Activated CD4-positive, alpha-beta T cell treated with anti-CD3 and anti-CD28 coated beads, Interleukin-2, amount 50 U/mL, for 16 hours (primary cell): ENCODE results near the gene MRM3.
"Not testable (repeated sequence)": the region's sequence is repeated elsewhere in the genome, so short reads cannot be mapped to it uniquely, and the experiment has no call there.

ENCODE experiments used
- DNase-seq: peaks from one replicate; pipeline ENCODE4 v3.0.0-alpha.2; 2020

Gene MRM3

DNA sequence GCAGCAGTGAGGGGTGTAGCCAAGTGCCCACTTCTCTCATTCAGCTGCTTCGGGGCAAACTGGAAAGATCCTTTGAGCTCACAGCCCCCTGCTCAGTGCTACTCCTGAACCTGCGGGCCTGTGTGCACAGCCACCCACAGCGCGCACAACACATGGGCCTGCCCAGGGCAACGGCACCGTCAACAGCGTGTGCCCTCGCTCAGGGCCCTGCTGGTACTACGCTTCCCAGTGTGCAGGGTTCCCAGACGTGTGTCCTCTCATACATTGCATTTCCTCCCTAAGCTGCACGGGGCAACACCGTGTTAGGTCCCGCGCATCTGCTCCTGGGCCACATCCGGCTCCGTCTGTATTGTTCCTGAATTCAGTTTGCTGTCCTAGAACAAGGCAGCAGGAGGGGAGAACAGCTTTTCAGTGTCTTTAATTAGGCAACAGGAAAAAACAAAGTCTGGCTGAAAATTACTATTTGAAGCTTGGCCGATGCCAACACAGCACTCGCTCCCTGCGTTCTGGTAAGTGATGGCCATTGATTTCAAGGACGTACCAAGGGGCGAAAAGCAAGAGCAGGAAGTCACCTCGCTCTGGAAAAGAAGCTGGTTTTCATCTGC lies 15.2 kb downstream of the MRM3 start:
- no peak for DNase-seq

DNA sequence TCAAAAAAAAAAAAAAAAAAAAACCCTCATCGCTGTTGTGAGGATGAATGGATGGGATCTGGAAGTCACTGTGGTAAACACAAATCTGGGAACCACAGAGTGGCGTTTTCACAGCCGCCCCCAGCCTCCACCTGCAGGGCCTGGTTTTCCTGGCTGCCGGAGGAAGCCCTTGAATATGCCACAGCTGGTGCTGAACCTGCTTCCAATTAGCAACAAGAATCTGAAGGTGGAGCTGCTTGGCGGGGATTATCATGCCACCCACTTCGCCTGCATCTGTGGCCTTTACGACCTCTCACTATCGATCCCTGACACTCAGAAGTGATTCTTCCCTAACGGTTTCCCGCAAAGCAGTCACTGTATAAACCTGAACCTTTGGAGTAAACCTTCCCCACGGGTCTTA lies 16.1 kb downstream of the MRM3 start:
- no peak for DNase-seq

DNA sequence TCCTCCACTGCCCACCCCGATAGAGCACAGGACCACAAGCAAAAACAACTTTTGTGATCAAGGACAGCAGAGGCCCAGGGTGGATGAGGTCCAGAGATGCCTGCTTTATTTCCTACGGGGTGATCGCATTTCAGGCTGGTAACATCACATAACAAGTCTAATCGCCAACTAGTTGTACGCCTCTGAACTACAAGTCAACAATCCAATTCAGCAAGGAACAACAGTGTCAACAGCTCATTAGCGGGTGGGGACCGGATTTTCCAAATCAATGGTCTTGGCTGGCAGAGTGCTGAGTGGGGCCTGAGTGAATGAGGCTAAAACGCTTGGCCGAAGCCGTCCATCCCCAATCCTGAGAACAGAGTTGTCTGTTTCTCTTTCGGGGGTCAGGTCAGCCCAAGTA lies 17.1 kb downstream of the MRM3 start:
- no peak for DNase-seq

DNA sequence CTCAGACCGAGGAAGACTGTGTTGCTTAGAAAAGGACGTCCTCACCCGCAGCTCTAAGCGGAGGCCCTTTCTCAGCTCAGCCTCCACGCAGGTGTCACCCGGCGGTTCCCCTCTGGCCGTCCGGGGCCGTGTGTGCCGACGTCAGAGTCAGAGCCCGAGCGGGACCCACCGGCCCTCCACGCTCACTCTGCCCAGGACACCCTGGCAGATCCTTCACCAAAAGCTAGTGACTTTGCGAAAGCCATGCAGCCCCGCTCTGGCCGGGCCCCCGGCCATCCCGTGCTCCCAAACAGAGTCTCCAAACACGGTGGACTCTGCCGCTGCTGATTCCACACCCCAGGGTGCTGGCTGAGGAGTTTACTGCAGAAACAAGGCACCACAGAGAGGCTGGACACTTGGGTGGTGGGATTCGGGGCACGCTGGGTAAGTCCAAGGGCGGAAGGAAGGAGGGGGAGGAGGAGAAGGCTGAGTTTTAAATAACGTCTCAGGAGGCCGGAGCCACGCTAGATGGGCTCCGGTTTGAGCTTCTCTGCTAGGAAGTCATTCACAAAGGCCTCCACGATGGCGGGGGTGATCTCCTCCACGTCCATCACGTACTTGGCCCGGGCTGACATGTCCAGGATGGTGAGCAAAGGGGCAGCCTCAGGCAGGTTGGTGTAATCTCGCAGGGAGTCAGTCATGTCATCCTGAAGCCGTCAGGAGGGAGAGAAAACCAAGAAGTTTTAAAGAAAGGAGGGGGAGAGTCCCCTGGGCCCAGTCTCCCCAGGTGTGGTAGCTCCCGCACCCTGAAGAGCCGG lies 18.5 kb downstream of the MRM3 start:
- DNase-seq, result no peak

DNA sequence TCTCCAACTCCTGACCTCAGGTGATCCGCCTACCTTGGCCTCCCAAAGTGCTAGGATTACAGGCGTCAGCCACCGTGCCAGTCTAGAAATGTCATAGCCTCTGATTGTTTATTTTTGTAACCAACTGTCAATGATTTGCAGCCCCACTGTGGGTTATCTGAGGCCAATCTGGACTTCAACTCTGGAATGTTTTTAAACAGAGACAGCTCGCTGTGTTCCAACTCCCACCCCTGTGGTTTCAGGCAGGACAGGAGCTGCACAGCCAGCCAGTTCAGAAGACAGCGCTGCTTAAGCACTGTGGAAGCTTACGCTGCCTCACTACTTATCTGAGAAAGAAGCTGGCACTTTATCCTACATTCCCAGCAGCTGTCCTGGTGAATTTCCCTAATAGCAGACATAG lies 19.5 kb downstream of the MRM3 start:
- no peak for DNase-seq

DNA sequence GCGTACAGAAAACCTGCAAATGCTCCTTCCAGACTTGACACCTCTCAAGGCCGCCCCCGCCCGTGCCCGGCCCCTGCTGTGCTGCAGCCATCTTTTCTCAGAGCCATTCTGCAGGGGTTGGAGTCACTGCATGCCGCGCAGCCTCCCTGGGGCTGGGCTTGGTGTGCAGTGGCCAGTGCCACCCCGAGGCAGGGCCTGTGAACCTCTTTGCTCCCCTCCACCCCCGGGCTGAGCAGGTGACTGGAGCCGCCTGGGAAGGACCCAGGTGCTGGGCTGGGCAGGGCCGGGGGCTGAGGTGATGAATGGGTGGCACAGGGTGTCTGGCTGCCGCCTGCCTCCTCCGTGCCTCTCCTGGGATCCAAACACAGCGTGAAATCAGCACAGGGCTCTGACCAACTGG lies 20.3 kb downstream of the MRM3 start:
- no peak for DNase-seq

DNA sequence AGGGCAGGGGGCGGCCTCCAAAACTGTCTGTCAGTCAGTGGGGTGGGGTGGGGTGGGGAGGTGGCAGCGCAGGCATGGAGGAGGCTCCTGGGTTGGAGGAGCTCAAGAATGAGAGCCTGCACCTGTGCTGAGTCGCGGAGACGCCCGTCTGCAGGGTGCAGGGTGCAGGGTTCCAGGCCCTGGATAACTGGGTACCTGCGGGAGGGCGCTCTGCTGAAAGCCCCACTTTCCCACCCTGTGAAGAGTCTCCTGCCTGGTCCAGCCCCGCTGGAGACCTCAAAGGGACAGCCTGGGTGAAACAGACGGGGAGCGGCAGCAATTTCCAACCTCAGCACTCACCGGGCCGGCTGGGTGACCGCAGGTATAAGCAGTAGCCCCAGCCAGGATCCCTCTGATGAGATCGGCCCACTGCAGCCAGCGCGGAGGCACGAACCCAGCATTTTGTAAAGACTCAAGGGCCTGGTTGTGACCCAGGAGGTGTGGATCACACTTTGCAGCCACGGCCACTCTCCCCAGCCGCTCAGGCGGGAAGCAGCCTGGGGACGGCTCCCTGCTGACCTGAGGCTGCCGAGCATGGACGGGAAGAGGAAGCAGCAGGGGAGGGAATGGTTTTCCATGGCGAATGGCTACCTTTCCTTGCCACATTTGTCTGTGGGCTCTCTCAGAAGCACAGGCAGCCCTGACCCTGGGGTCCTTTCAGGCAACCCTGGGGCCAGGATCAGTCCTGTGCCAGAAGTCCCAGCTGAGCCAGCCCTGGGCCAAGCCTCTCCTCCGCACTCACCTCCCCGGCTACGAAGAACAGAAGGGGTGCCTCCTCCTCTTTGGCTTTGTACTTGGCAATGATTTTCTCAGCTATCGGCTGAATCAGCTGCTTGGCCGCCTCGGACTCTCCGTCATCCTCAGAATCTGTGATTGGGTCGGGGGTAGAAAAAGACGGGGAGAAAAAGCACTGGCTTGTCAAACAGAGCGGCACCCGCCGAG lies 21.0 kb downstream of the MRM3 start:
- no peak for DNase-seq

DNA sequence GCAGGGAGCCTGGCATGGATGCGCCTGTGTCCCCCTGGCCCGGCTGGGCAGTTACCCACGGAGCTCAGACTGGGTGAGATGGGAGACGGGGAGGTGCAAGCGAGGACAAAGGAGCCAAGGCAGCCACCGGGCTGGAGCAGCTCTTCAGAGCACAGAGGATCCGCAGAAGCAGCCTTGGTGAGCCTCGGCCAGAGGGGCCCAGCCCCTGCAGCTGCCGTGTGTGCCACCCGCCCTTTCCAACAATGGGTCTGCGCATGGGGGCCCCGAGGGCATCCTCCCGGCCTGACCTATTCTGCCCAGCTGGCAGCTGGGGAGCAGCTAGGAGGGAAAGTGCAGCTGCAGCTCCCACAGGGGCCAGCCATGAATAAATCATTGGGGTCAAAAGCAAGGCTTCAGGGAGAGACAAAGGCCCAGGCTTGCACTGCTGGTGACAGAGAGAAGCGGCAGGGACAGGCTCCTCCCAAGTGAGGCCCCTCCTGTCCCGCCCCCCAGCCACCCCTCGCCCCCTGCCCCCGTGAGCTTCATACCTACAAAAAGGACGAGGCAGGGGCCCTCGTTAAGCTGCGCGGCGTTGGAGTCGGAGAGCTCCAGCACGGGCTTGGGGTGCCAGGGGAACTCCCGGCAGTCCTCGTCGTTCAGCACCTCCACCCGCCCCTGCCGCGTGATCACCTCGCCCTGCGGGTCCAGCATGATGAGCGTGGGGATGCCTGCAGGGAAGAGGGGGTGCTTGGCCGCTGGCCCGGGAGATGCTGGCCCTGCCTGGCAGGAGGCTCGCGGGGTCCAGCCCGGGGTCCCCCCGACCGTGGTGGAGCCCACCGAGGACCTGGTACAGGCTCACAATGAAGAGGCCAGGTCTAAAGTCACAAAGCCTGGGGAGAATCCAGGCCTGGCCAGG lies 22.6 kb downstream of the MRM3 start:
- DNase-seq, result no peak

DNA sequence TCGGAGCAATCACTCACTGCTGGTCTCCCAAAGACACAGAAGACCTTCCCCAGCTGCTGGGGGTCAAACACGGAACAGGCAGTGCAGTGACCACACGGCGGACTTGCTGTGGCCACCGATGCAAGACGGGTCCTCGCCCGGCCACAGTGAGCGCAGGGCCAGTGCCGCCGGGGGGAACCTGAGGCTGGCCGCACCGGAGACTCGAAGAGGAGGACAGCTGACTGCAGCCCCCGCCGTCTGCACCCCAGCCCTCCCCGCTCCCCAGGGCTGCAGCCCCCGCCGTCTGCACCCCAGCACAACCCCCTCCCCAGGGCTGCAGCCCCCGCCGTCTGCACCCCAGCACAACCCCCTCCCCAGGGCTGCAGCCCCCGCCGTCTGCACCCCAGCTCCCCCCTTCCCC lies 23.7 kb downstream of the MRM3 start:
- not testable (repeated sequence) for DNase-seq

DNA sequence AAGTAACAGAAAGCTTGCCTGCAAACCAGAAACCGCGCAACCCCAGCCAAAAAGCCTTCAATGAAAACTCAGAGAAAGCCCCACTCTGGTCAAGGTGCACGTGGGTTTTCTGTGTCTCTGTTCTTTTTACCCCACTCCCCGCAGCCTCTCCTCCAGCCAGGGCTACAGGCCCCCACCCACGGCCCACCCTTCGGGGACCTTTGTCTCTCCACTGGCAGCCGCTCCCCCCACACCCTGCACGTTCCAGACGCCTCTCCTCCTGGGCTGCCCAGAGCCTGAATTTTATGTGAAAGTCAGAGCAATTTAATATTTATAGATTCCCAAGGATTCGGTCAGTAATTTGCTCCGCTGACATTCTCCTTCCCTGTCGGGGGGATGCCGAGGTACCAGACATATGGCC lies 24.2 kb downstream of the MRM3 start:
- no peak for DNase-seq

DNA sequence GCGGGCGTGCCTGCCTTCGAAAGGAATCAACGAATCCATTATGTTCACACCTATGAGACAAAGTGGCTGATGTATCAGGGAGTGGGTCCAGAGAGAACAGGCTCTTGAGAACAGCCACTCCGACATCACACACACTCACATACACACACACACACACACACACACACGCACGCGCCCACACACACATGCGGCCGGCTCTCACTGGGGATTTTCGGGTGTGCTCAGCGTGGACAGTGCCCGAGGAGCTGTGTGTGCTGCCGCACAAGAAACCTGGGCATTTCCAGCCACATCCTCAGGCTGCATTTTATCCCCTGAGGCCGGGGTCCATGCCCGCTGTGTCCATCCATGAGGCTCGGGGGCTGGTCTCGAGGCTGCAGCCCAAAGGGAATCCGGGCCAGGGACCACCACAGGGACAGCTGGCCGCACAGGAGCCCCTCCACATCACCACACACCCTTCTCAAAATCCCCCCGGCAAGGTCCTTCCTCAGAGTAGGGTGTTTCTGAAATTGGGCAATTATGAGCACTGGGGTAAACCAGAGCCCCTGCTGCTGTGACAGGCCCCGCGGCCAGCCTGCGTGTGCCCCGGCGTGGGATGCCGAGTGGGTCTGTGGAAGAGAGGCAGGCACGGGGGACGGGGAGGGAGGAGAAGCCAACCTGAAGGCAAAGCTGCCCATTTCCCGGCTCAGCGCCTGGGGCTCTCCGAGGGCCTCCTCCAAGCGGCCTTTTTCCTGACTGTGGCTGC lies 24.8 kb downstream of the MRM3 start:
- no peak for DNase-seq

DNA sequence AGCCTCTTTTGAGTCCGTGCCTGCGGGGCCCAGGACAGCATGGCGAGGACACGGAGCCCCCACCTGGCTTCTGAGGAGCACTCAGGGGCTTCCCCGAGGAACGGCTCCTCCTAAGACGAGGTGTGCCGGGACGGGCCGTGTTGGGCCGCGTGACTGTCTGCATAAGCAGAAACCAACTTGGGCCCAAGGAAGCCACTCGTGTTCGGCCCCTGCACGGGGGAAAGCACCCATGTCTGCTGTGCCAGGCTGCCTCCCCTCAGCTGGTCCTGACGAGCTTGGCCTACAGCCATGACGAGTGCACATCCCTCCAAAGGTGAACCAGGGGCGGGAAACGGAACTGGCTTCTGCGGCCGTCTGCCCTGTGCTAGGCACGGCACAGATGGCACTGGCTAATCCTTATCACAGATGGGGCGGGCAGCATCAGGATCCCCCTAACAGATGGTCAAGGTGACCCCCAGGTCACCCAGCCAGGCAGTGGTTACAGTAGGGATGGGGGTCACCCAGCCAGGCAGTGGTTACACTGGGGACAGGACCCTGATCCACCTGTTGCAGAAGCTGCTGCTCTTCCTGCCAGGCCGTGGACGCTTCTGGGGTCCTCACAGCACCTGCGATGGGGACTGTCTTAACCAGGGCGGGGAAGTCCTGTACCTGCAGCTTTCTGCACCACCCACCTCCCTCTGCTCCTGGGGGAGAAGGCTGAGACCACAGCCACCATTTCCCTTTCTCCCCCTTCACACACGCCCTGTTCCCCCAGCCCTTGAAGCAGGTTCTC lies 25.6 kb downstream of the MRM3 start:
- no peak for DNase-seq

DNA sequence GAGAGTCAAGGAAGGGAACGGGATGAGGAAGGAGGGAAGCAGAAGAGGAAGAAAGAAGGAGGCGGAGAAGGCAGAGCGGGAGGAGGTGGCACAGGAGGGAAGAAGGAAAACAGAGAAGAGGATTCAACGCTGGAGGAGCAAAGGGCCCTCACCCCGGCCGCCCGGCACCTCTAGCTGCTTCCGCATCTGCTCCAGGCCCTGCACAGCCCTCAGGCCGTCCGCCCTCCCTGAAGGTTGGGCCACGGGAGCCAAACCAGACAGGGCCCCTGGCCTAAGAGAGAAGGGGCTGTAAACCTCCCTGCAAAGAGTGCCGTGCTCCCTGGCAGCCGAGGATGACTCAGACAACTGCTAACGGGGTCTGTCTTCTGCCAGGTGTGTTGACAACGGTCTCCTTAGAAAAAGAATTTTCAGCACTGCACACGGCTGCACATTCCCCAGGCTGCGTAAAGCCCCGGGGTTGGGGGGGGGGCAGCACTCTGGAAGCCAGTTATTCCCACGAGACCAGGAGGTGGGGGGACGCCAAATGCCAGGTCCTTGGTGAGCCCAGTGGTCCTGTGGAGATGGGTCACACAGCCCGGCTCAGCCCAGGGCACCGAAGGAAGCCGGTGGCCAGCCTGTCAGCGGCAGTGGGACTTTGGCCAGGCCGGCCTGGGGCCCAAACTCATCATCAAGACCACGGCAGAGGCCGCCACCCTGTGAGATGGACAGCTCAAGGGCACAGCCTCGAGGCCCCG lies 29.1 kb downstream of the MRM3 start:
- DNase-seq, result no peak

DNA sequence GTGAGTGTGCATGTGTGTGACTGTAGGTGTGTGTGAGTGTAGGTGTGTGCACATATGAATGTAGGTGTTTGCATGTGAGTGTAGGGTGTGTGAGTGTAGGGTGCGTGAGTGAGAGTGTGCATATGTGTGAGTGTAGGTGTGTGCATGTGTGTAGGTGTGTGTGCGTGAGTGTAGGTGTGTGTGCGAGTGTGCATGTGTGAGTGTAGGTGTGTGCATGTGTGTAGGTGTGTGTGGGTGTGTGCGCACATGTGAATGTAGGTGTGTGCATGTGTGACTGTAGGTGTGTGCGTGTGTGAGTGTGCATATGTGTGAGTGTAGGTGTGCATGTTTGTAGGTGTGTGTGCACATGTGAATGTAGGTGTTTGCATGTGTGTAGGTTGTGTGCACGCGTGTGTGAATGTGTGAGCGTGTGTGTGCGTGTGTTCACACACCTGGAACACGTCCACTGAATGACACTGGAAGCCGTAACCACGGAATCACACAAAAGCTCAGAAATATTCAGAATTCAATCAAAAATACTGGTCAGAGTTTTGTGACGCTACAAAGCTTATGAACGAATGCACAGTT lies 30.6 kb downstream of the MRM3 start:
- no peak for DNase-seq

DNA sequence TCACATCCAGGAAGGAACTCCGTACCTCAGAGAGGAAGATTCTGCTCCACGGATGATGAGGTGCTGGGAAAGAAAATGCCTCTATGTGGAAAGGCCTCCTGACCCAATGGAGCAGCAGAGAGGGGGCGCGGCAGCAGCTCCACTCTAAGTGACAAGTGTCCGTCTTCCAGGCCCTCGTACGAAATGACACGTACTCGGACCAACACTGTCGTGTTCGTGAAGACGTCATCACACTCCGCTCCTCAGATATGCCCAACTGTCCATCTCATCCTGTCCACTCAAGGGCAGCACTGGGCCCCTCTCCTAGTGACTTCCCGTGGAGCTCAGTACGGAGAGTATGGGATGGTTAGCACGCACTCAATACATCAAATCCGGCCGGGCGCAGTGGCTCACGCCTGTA lies 32.2 kb downstream of the MRM3 start:
- DNase-seq, result no peak

DNA sequence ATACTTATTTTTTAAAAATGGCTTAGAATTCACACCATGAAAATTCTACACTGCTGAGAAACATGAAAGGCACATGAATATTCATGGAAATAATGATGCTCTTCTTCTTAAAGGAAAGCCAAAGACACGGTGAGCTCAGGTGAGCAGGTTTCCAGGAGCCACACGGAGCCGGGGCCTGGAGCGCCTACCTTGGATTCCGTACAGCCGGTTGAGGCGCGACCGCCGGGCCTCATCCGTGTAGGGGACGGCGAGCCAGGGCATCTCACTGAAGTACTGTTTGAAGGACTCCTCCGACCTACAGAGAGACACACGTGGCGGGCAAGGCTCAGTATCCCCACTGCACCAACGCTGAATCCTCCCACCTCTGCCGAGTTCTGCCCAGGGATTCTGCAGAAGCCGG lies 37.1 kb downstream of the MRM3 start:
- no peak for DNase-seq

DNA sequence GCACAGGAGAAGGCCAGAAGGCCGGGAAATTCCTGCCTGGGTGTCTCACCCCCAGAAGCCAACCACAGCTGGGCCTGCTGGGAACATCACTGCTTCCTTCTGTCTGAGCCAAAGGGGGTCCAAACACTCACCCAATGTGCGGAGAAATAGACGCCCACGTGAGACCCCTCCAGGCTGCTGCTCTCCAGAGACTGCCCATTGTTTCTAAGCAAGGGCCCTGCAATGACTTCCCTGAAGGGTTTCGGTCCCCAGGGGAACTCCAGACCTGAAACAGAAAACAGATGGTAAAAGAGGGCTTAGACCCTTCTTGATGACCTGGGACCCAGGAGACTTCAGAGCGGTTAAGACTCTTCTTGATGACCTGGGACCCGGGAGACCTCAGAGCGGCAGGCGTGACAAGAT lies 41.3 kb downstream of the MRM3 start:
- DNase-seq, result no peak

DNA sequence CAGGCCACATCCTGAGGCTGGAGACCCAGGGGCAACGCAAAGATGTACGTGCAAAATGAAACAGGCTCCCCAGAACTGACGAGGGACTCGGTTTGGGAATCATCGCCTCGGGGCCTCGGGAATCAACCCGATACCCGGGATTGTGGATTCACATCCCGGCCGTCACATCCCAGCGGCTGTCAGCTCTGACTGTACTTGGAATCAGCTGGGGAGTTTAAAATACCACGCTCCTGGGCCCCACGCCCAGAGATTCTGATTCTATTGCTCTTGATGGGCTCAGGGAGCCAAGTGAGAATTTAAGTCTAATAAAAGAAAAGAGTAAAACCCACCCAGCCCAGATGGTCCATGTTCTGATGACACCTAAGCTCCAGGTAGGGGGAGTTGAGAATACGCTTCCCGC lies 42.2 kb downstream of the MRM3 start:
- no peak for DNase-seq

DNA sequence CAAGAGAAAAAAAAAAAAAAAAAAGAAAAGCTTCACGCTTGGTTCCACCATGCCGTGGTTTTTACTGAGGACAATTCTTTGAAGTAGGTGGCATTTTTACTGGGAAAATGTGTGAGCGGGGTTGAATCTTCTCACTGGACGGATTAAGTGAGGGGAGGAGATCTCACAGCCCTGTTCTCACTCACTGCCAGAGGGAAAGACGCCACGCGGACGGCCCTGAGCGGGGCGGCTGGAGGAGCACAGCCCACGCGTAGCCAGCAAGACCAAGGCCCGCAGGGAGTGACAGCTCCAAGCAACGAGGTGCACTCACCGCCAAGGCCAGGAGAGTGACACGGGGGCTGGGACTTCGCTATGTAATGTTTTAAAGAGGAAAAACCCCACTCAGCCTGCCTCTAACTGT lies 43.1 kb downstream of the MRM3 start:
- no peak for DNase-seq

DNA sequence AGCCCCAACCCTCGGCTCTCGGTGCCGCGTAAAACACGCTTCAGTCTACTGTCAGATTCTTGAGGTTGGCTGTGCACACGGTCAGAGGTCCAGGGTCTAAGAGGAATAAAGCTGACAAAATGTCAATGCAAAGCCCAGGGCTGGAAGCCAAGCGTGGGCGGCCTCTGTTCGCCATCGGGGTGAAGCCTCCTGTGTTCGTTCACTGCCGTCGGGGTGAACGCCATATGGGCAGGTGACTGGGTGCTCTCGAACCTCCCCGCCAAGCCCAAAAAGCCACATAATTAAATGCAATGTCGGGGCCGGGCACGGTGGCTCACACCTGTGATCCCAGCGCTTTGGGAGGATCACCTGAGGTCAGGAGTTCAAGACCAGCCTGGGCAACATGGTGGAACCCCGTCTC lies 44.6 kb downstream of the MRM3 start:
- no peak for DNase-seq
